CD4-positive, alpha-beta T cell treated with Interleukin-4 for 4 hours (primary cell): ENCODE measurements around the gene SNX32.

Source experiments
- DNase-seq: peaks from one replicate; pipeline ENCODE4 v3.0.0-alpha.2; 2020

Gene SNX32

GRCh38 chr11:65797711-65798110, 36.1 kb upstream of the SNX32 start:
- DNase-seq, result no peak

- DNase-seq, result no peak
These were observed 34.9 kb upstream of the SNX32 start for GRCh38 chr11:65798882-65799281.

GRCh38 chr11:65801153-65801987, 32.4 kb upstream of the SNX32 start:
- DNase-seq, result no peak

GRCh38 chr11:65802841-65803240, 30.9 kb upstream of the SNX32 start:
- DNase-seq, result no peak

GRCh38 chr11:65803797-65804492, 29.8 kb upstream of the SNX32 start:
- DNase-seq, result no peak

- no peak for DNase-seq
These were observed 26.8 kb upstream of the SNX32 start for GRCh38 chr11:65806979-65807378.

- DNase-seq, result no peak
These were observed 24.9 kb upstream of the SNX32 start for GRCh38 chr11:65808744-65809341.

GRCh38 chr11:65809496-65809895, 24.3 kb upstream of the SNX32 start:
- DNase-seq, result no peak

GRCh38 chr11:65810046-65810868, 23.5 kb upstream of the SNX32 start:
- no peak for DNase-seq

GRCh38 chr11:65811764-65812475, 21.8 kb upstream of the SNX32 start:
- no peak for DNase-seq

GRCh38 chr11:65814131-65814985, 19.4 kb upstream of the SNX32 start:
- DNase-seq, result no peak

GRCh38 chr11:65814986-65815565, 18.7 kb upstream of the SNX32 start:
- no peak for DNase-seq

- DNase-seq, result no peak
These were observed 17.1 kb upstream of the SNX32 start for GRCh38 chr11:65816696-65817095.

GRCh38 chr11:65817312-65817834, 16.4 kb upstream of the SNX32 start:
- no peak for DNase-seq

- peak; percentile 82 for DNase-seq
These were observed 15.7 kb upstream of the SNX32 start for GRCh38 chr11:65817835-65818680.

GRCh38 chr11:65821107-65821506, 12.7 kb upstream of the SNX32 start:
- no peak for DNase-seq

GRCh38 chr11:65822776-65823528, 10.8 kb upstream of the SNX32 start:
- DNase-seq, result no peak

GRCh38 chr11:65826984-65827735, 6.6 kb upstream of the SNX32 start:
- DNase-seq, result no peak
